ENCODE data around the gene ADPRS. TPM values are rescaled to one million over a fixed set of nuclear protein-coding genes. Genes with fewer than 3 reads are reported as not detected.

The ADPRS gene
- polyA plus RNA-seq, 6 donors from 2014 or later = 16.0 to 32.2 (median 19.2) TPM

DNA sequence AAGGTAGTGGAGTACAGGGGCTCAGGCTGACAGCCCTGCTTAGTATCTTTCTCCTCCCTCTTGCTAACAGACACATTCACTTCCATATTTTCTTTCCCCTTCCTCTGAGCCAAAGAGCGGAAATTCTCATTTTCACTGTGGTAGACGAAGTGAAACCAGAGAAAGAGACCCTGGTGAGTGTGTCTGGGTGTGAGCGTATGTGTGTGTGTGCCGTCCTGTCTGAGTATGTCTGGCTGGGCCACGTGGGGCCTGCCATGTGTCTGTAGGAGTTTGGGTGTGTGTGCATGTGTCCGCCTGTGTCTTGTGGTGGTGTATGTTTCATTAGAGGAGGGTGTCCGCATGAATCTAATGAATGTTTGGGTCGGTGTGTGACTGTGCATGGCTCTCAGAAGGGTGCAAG is 34.7 kb downstream of the ADPRS start:
- Mint-ChIP-seq H3K4me3 (peak overlapping the region; percentile 45 to 85 (median 73)), H3K4me1 (peaks cover 36 to 45% (median 37%) of the 10 kb centered on the region in 3 donors), H3K9me3 (peaks cover 0 to under 1% (median 0%) of the 10 kb centered on the region in 7 donors), H3K36me3 (no peaks in the 10 kb centered on the region), H3K27me3 (peaks cover 4 to 43% (median 39%) of the 10 kb centered on the region in 3 donors), H3K27ac (peak overlapping the region; percentile 2 to 91 (median 72))
- DNase-seq (peak; percentile 67), ATAC-seq (ENCODE audit: low read depth in 2 of 2) (peak; percentile 89 to 93)

DNA sequence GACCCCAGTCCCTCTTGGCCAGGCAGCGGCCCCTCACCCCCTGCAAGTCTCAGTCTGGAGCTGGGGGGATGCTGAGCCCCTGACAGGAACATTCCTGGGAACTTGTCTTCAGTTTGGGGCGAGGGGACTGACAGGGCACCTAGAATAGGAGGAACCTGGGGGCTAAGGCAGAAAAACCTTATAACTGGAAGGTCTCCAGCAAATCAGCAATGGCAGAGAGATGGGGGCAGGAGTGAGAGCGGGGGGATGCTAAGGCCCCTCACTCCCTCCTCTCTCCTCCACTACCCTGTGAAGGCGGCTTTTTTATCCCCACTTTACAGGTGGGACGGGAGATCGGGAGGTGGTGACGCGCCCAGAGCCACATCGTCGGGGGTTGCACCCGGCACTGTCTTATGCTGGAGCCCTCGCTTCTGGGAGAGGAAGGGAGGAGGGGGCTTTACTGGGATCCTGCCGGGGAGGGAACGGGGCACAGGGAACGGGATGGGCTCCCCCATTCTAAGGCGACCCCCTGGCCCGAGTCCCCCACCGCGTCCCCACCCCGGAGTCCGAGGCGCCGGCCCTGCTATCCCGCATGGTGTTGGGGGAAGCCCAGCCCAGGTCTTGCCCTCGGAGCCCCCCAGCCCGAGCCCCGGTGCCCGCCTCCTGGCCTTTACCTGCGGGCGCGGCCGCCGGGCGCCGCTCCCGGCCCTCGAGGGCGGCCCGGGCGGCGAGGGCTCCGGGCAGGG is 35.9 kb downstream of the ADPRS start:
- peaks cover 4 to 43% (median 39%) of the 10 kb centered on the region in 3 donors for H3K27me3 Mint-ChIP-seq
- no peak for DNase-seq
- peak overlapping the region; percentile 66 to 86 (median 80) for H3K4me3 Mint-ChIP-seq
- no peak for ATAC-seq (ENCODE audit: low read depth in 2 of 2)
- H3K4me1 Mint-ChIP-seq = peaks cover 36 to 45% (median 37%) of the 10 kb centered on the region in 3 donors
- no peaks in the 10 kb centered on the region for H3K36me3 Mint-ChIP-seq
- peaks cover 0 to 1% (median 0%) of the 10 kb centered on the region in 7 donors for H3K9me3 Mint-ChIP-seq
- H3K27ac Mint-ChIP-seq = peak overlapping the region in 2 of 6 donors; percentile 3 to 92

DNA sequence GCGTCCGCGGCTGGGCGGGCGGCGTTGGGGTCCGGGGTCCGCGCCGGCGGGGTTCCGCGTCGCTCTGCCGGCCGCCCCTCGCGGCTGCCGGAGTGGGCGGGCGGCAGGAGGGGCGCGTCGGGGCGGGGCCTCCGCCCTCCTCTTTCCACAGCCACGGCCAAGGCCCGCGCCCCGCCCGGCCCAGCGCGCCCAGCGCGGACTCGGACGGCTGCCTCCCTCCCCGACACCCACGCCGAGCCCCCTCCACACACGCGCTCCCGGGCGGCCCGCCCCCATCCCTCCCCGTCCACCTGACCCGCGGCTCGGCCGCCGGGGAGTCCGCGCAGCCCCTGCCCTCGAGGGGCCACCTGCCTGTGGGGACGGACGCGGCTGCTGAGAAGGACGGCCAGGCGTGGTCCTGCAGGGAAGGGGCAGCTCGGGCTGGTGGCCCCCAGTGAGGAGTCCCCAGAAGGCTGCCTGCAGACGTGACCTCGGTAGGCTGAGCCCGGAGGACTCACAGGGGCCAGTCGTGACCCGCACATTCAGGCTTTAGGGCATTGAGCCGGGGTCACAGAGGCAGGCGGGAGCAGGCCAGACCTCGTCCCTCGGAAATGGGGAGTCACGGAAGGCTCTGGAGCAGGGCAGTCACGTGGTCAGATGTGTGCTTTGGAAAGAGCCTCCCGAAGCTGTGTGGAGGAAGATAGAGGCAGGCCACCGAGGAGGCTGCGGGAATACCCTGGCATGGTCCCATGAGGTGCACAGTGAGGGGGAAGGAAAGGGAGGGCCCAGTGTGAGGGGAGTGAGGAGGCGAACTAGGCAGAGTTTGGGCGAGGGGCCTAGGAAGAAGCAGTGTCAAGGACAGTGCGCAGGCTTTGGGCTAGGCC is 36.7 kb downstream of the ADPRS start, which contains the start of gene COL8A2:
Gene COL8A2, minus strand, starts transcription at position 94 of the 863 bp plus-strand sequence. CDS start 24,980 bp downstream, outside the sequence.
- DNase-seq (no peak), ATAC-seq (ENCODE audit: low read depth in 2 of 2) (peak in 1 of 2 donors; percentile 17)
- Mint-ChIP-seq H3K27ac (peak within 1 kb of the TSS in 3 of 6 donors; percentile 20 to 92 (median 28)), H3K27me3 (peaks cover 4 to 43% (median 39%) of the 10 kb centered on the region in 3 donors), H3K4me3 (peak within 1 kb of the TSS; percentile 66 to 87 (median 80)), H3K9me3 (peaks cover 0 to 1% (median 0%) of the 10 kb centered on the region in 7 donors), H3K36me3 (no peaks in the 10 kb centered on the region), H3K4me1 (peaks cover 36 to 45% (median 37%) of the 10 kb centered on the region in 3 donors)

DNA sequence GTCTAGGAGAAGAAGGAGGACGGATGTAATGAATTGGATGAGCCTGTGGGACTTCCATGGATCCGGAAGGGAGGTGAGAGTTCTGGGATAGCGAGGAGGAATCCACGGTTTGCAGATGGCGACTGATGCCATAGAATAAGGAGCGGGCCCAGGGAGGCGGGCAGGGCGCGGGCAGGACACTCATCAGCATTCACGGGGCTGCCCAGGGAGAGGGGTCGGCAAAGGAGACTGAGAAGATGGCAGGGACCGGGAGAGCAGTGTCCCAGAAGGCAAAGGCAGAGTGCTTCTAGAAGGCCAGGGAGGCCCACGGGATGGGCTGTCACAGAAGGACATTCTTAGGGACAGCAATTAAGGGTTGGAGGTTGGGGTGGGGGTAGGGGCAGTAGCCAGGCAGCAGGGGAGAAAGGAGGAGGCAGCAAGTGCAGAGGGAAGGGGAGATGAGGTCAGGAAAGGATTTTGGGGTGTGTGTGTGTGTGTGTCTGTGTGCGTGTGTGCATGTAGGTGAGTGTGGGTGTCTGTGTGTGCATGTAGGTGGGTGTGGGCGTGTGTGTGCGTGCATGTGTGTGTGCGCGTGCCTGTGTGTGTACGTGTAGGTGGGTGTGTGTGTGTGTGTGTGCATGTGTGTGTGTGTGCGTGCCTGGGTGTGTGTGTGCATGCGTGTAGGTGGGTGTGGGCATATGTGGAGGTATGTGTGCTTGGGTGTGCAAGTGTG is 37.5 kb downstream of the ADPRS start:
- H3K4me1 Mint-ChIP-seq = peaks cover 36 to 45% (median 37%) of the 10 kb centered on the region in 3 donors
- H3K36me3 Mint-ChIP-seq = no peaks in the 10 kb centered on the region
- H3K4me3 Mint-ChIP-seq = peak overlapping the region; percentile 55 to 87 (median 72)
- H3K9me3 Mint-ChIP-seq = peaks cover 0 to 1% (median 0%) of the 10 kb centered on the region in 7 donors
- no peak for DNase-seq
- no peak for ATAC-seq (ENCODE audit: low read depth in 2 of 2)
- H3K27ac Mint-ChIP-seq = peak overlapping the region in 2 of 6 donors; percentile 20 to 92
- peaks cover 4 to 43% (median 39%) of the 10 kb centered on the region in 3 donors for H3K27me3 Mint-ChIP-seq

DNA sequence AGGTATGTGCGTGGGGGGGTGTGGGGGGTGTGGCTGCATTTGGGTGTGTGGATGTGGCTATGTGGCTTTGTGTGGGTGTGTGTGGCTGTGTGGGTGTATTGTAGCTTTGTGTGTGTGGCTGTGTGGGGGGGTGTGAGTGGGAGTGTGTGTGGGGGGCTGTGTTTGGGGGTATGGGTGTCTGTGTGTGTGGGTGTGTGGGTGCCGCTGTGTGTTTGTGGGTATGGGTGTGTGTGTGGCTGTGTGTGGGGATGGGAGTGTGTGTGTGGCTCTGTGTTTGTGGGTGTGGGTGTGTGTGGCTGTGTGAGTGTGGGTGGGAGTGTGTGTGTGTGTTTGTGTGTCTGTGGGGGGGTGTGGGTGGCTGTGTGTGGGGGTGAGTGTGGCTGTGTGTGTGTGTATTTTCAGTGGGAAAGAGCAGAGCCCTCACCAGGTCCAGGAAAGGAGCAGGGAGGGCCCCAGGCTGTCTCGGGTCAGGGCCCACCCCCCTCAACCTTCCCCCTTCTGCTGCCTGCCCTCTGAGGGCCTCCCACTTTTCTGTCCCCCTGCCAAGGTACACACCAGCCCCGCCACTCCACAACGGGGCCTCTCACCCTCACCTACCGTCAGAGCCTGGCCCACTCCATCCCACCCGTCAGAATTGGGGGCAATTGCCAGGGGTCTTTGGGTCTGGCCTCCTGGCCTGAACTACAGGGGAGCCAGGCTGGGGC is 38.3 kb downstream of the ADPRS start:
- Mint-ChIP-seq H3K4me3 (no peak overlapping the region), H3K36me3 (no peaks in the 10 kb centered on the region), H3K27me3 (peaks cover 4 to 43% (median 36%) of the 10 kb centered on the region in 3 donors), H3K4me1 (peaks cover 36 to 40% (median 37%) of the 10 kb centered on the region in 3 donors), H3K9me3 (peaks cover 0 to 1% (median 0%) of the 10 kb centered on the region in 7 donors), H3K27ac (no peak overlapping the region)
- DNase-seq (no peak), ATAC-seq (ENCODE audit: low read depth in 2 of 2) (no peak)

DNA sequence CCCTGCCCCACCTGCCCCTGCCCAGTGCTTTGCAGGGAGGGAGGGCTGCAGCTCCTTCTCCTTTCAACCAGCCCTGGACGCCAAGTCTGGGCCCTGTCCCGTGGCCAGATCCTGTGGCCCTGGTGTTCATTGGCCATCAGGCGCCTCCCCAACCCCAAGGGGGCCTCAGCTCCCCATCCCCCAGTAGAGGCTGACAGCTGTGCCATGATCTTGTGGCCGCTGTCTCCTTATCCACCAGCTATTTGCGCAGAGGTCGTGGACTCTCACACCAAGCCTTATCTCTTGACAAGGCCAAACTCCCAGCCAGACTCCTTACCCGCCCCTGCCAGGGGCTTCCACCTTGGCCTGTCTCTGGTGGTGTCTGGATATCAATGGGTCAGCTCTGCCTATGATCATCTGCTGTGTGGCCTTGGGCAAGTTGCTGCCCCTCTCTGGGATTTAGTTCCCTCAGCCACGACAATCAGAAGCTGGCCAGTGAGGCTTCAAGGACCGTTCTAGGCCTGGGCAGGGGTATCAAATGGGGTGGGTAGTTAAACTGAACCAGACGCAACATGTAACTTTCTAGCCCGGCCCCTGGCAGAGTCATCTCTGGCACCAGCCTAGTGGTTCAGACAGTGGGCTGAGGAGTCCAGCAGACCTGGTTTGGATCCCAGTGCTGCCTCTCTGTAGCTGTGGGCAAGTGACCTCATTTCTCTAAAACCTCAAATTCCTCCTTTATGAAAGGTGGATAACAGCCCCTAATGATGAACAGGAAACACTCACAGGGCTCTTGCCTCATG is 39.6 kb downstream of the ADPRS start:
- Mint-ChIP-seq H3K9me3 (peaks cover 0 to 1% (median 0%) of the 10 kb centered on the region in 7 donors), H3K36me3 (no peaks in the 10 kb centered on the region), H3K27me3 (peaks cover 3 to 31% (median 24%) of the 10 kb centered on the region in 3 donors), H3K27ac (peak overlapping the region in 1 of 6 donors; percentile 47), H3K4me1 (peaks cover 26 to 27% (median 27%) of the 10 kb centered on the region in 3 donors), H3K4me3 (peak overlapping the region in 1 of 8 donors; percentile 59)
- ATAC-seq (ENCODE audit: low read depth in 2 of 2) (no peak), DNase-seq (no peak)

DNA sequence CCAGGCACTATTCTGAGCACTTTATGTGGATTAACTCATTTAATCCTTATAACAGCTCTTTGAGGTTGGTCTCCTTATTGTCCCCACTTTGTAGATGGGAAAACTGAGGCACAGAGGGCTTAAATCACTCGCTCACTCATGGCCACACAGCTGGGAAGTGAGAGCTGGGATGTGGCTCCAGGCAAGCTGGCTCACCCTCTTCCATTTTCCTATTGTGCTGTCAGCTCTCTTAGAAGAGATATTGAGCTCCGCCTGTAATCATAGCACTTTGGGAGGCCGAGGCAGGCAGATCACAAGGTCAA is 40.2 kb downstream of the ADPRS start:
- no peak overlapping the region for H3K27ac Mint-ChIP-seq

DNA sequence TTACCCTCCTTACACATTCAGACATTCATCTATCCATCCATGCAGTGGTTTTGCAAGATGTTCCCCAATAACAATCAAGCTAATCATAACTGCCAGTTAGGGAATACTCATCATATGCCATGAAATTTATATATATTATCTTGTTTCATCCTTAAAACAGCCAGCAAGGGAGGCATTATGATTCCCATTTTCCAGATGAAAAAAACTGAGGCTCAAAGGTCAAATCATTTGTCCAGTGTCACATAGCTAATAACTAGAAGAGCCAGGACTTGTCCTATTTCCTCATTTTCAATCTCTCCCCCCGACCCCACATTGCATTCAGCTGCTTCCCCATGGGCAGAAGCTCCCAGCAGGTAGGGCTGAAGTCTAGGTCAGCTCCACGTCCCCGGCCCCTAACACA is 43.3 kb downstream of the ADPRS start:
- Mint-ChIP-seq H3K27ac (no peak overlapping the region), H3K4me1 (no peaks in the 10 kb centered on the region), H3K4me3 (no peak overlapping the region), H3K9me3 (peaks cover 0 to 1% (median 0%) of the 10 kb centered on the region in 7 donors), H3K27me3 (peaks cover 0 to under 1% (median 0%) of the 10 kb centered on the region in 3 donors), H3K36me3 (no peaks in the 10 kb centered on the region)
- ATAC-seq (ENCODE audit: low read depth in 2 of 2) = no peak
- DNase-seq = no peak

More for the DNA sequence above, 40.2 kb downstream of the ADPRS start:
- DNase-seq (no peak), ATAC-seq (ENCODE audit: low read depth in 2 of 2) (no peak)
- H3K27me3 Mint-ChIP-seq = peaks cover 0 to 26% (median 21%) of the 10 kb centered on the region in 3 donors
- H3K4me3 Mint-ChIP-seq = no peak overlapping the region
- H3K9me3 Mint-ChIP-seq = peaks cover 0 to 1% (median 0%) of the 10 kb centered on the region in 7 donors
- H3K36me3 Mint-ChIP-seq = no peaks in the 10 kb centered on the region
- peaks cover 21 to 23% (median 22%) of the 10 kb centered on the region in 3 donors for H3K4me1 Mint-ChIP-seq

DNA sequence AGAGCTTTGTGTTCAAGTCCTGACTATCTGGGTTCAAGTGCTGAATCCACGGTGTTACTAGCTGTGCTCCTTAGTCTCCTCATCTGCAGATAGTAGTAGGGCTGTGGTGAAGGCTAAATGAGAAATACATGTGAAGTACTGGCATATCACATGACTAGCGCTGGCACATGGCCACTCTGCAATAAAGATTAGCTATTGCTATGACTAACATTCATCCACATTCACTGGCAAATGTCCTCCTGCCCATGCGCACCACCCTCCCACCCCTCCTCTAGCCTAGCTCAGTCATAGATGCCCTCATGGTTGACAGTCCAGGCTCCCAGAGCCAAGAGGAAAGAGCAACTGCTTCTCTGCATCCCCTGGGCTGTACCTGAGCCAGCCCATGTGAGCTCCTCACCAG is 44.8 kb downstream of the ADPRS start:
- Mint-ChIP-seq H3K36me3 (no peaks in the 10 kb centered on the region), H3K4me3 (no peak overlapping the region), H3K9me3 (no peaks in the 10 kb centered on the region), H3K27ac (peak overlapping the region in 1 of 6 donors; percentile 39), H3K27me3 (no peaks in the 10 kb centered on the region), H3K4me1 (no peaks in the 10 kb centered on the region)
- DNase-seq (no peak), ATAC-seq (ENCODE audit: low read depth in 2 of 2) (no peak)

DNA sequence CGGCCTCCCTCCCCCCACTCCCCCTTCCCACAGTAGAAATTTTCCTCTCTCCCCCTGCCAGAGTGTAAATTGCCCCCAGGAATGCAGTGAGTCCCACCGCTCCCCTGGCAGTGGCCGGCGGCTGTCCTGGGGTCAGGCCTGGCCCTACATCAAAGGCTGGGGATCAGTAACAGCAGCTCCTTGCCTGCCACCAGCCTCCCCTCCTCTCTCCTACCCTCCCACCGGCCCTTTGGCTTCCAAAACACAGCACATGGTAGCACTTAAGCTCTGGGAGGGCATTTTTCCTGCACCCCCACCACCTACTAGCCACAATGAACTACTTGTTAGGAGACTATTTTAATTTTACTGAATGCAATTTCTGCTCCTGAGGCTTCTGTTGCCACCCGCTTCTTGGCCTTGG is 45.3 kb downstream of the ADPRS start:
- Mint-ChIP-seq H3K9me3 (no peaks in the 10 kb centered on the region), H3K4me1 (no peaks in the 10 kb centered on the region), H3K4me3 (no peak overlapping the region), H3K27ac (peak overlapping the region in 2 of 6 donors; percentile 58 to 78), H3K36me3 (no peaks in the 10 kb centered on the region), H3K27me3 (no peaks in the 10 kb centered on the region)
- DNase-seq = no peak
- ATAC-seq (ENCODE audit: low read depth in 2 of 2) = no peak

DNA sequence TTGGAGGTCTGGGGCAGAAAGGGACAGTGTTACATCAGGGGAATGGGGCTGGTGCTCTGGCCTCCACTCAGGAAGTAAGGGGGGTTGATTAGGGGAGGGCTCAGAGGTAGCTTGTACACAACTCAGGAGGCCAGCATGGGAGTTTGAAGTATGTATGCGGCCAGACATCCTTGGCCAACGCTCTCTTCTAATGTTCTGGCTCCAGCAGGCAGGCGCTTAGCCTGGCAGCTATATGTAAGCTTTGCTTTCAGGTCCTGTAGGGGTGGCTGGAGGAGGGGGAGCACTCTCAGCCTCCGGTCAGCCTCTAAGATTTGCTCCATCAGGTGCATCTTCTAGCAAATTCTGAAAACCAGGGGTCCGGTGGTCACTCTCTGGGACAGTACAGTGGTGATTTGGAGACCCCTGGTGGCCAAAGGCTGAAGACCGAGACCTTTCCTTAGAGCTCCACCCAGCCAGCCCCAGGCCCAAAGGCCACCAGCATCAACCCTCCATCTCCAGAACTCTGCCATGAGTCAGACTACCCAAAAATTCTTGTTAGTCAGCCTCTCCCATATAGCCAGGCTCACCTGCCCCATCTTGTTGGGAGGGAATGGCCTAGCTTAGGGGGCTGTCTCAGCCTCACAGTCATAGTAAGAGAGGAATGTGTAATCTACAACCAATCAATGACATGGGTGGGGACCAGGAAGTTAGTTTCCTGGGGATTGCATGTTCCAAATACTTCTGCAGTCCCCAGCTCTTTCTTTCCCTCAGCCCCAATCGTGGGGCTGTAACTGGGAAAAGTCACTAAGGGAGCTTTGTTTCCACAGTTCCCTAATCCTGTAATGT is 46.0 kb downstream of the ADPRS start:
- Mint-ChIP-seq H3K27ac (peak overlapping the region in 4 of 6 donors; percentile 8 to 78 (median 54)), H3K4me3 (no peak overlapping the region), H3K27me3 (no peaks in the 10 kb centered on the region), H3K36me3 (peaks cover 0 to 5% of the 10 kb centered on the region in 2 donors), H3K4me1 (no peaks in the 10 kb centered on the region), H3K9me3 (no peaks in the 10 kb centered on the region)
- ATAC-seq (ENCODE audit: low read depth in 2 of 2) = peak; percentile 41 to 51
- DNase-seq = peak; percentile 20
